Skeletal muscle cell (primary cell): Measurements from ENCODE around the gene TBL1Y.
"Not testable (repeated sequence)": the region's sequence is repeated elsewhere in the genome, so short reads cannot be mapped to it uniquely, and the experiment has no call there.

Experiments
- DNase-seq: peaks from one replicate; pipeline ENCODE4 v3.0.0-alpha.2; 2010; ENCODE audit warnings: low read depth
- H3K4me3 ChIP-seq: 2 replicates; pipeline ENCODE4 v1.5.1; 2011; ENCODE audit warnings: low read depth, mild to moderate bottlenecking, control low read depth, low read length, moderate library complexity

The TBL1Y gene

DNA sequence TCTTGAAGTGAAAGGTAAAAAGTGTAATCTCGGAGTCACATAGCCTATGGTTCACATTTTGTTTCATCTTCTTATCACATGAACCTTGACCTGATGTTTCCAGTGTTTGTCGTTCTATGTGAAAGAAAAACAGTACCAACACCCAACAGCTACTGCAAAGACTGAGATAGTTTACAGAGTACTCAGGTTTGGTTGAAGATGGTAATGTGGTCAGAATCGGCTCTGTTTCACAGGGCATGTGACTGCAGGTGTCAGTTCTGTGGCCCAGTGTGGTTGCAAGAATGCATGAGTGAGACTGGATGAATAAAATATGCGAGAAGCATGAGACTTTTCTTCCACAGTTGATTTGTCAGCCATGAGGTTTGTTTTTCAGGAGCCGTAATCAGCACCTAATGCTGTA, 130.2 kb downstream of the TBL1Y start:
- no peak for DNase-seq
- H3K4me3 ChIP-seq, result no peak overlapping the region

DNA sequence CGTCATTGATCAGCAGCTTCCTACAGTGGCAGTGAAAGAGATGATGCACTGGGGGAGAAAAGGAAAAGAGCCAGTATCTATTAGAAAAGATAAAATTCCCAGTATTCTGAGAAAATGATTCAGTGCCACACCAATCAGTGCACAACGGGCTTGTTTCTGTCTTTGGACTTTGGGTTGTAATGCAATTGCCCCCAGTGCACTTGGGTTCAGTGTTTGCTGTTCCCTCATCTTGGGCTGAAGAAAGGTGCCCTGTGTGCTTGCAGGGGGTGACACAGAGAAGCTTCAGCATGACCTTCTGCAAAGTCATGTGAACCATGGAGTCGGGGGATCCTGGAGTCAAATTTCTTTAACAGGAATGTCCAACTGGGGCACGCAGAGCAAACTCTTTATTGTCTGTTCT, 131.5 kb downstream of the TBL1Y start:
- H3K4me3 ChIP-seq, result no peak overlapping the region
- no peak for DNase-seq

DNA sequence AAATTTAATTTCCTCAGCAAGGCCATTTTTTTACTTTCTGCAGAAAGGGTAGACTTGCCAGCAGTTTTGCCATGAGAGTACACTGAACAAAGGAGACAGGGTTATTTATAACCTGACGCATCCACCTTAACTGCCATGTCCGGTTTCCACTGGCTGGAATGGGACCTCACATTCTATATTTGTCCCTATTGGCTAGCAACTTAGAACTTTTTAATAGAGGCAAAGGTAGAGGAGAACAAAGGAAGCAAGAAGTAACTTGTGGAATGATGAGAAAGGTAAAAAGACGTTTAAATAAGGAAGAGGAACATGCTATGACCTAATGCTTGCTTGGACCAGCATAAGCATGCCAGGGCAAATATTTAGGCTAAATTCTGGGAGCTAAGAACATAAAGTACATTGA, 142.0 kb downstream of the TBL1Y start:
- DNase-seq, H3K4me3 ChIP-seq: not testable (repeated sequence)

- no peak overlapping the region for H3K4me3 ChIP-seq
- no peak for DNase-seq
Measured at GRCh38 chrY:7056886-7057285, 146.4 kb downstream of the TBL1Y start.

DNA sequence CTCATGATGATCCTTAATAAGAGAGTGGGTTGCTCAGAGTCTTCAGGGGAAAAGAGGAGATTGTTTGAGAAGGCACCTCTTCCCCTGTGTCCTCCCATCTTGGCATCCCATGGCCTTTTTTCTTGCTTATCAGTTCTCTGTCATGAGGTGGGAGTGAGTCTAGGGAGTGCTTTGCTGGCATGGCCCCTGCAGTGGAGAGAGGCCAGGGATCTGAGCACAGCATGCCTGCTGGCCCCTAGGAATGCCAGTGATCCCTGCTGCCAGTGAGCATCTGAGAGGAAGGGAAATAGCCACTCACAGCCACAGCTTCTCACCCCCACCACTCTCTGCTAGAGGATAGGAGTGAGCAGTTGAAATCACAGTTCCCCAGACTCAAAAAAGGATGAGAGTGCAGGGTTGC, 168.2 kb downstream of the TBL1Y start:
- H3K4me3 ChIP-seq, result no peak overlapping the region
- no peak for DNase-seq

DNA sequence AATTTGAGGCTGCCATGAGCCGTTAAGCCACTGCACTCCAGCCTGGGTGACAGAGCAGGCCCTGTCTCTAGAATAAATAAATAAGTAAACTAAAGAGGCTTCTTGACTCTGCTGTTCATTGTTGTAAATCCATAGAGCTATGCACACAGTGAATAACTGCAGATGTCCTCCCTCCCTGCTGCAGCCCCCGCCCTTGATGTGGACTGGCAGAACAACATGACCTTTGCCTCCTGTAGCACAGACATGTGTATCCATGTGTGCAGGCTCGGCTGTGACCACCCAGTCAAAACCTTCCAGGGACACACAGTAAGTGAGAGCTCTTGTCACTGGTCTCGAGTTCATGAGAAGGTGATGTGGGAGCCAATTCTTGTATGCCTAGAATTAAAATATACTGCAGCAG, 170.1 kb downstream of the TBL1Y start:
- not testable (repeated sequence) for DNase-seq, H3K4me3 ChIP-seq

DNA sequence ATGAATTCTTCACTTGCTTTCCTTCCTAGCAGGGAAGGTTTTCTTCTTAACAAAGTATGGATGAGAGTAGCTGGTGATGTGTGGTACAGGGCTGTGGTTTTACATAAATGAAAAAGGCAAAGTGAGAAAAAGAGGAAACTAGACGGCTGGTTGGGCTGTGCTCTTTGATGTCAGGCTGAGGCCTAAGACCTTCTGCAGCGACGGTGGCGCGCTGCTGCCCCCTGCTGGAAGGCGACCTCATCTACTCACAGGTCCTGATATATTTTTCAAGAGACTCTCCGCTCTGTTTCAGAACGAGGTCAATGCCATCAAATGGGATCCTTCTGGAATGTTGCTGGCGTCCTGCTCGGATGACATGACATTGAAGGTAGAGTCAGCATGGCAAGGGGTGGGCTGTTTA, 175.1 kb downstream of the TBL1Y start:
- H3K4me3 ChIP-seq, result no peak overlapping the region
- no peak for DNase-seq

DNA sequence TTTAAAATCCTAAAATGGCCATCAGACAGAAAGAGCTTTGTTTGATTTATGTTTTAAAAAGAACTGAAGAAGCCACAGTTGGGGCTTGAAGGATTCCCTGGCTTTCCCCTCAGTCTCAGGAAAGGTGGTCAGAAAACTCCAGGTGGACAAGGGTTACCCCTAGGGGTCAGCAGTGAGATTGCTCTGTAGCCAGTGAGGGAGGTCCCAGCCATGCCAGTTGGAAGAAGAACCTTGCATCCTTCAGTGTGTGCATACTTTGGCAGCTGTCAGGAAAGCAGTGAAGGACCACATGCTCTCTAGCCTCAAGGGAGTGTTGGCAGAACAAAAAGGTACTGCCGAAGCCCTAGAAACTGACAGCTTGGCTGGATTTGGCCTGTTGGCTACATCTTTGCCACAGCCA, 182.3 kb downstream of the TBL1Y start:
- H3K4me3 ChIP-seq, result no peak overlapping the region
- DNase-seq, result no peak

GRCh38 chrY:7094365-7094764, 183.9 kb downstream of the TBL1Y start:
- H3K4me3 ChIP-seq, result no peak overlapping the region
- DNase-seq, result no peak

DNA sequence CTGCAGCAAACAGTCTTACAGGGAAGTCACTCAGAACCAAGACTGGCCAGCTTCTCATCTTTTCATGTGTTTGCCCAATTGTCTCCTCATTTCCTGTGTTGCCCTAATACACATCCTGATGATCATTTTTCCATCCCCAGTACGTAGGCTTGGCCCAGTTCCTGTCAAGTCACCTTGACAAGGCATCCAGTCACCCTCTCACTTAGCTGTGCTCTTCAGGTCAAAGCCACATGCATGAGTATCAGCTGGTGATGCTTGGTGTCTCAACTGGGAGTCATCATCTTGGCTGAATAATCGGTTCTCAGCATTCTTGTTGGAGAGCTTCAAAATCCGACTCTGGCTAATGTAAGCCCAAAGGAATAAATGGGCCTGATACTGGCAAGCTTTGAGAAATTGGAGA, 186.5 kb downstream of the TBL1Y start:
- DNase-seq, result no peak
- H3K4me3 ChIP-seq, result no peak overlapping the region

DNA sequence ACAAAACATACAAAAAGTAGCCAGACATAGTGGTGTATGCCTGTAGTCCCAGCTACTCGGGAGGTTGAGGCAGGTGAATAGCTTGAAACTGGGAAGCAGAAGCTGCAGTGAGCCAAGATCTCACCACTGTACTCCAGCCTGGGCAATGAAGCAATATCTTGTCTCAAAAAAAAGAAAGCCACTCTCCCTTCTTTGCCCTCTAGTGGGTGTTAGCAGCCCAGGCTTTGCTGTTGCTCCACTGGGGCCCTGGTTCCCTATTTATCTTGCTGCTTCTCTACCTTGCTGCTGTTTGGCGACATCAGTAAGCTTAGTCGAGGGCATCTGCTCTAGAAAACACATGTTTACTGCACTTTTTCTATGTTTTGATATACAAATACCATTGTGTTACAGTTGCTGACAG, 189.2 kb downstream of the TBL1Y start:
- no peak for DNase-seq

DNA sequence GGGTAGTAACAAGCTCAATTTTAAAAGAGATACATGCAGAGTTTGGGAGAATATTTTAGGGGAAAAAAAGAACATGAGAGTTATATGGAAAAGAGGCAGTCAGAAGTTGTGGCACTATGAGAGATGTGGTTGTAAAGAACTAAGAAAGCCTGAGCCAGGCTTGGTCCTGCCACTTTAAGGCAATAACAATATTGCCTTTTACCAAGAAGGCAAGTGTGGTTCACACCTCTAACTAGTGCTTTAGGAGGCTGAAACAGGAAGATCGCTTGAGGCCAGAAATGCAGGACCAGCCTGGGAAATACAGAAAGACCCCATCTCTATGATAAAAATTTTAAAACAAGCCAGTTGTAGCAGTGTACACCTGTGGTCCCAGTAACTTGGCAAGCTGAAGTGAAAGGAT, 192.2 kb downstream of the TBL1Y start:
- DNase-seq, result no peak
- H3K4me3 ChIP-seq, result no peak overlapping the region

More for the DNA sequence above, 189.2 kb downstream of the TBL1Y start:
- no peak overlapping the region for H3K4me3 ChIP-seq

GRCh38 chrY:7107179-7107578, 196.7 kb downstream of the TBL1Y start:
- H3K4me3 ChIP-seq, result no peak overlapping the region
- no peak for DNase-seq

DNA sequence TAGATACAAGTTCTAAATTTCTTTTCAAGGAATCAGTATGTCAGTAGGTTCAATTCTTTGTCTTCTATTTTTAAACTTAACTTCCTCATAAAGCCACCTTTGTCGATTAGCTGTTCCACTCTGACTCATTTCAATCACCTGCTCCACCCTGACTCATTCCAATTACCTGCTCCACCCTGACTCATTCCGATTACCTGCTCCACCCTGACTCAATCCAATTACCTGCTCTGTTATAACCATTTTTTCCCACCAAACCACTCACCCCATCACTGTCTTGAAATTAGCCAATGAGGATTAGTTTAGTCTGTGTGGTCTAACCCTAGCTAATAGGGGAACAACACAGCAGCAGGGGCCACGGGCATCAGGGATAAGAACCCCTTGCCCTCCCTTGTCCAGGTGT, 199.6 kb downstream of the TBL1Y start:
- no peak overlapping the region for H3K4me3 ChIP-seq
- DNase-seq, result no peak

DNA sequence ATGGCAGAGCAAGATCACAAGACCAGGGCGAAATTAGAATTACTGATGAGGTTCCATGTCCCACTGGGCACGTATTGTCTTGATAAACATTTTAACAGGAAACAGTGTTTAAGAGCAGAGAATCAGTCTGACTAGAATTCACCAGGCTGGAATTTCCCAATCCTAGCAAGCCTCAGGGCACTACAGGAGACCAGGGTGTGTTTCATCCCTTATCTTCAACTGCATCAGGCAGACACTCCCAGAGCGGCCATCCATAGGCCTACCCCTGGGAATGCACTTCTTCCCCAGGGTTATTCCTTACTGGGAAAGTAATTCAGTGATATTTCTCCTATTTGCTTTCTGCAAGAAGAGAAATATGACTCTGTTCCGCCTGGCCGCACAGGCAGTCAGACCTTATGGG, 205.4 kb downstream of the TBL1Y start:
- H3K4me3 ChIP-seq, result no peak overlapping the region
- no peak for DNase-seq

- DNase-seq, result no peak
- no peak overlapping the region for H3K4me3 ChIP-seq
Measured at GRCh38 chrY:7122202-7122601, 211.7 kb downstream of the TBL1Y start.

- DNase-seq, result no peak
- H3K4me3 ChIP-seq, result no peak overlapping the region
Measured at GRCh38 chrY:7125136-7126056, 214.9 kb downstream of the TBL1Y start.

- no peak overlapping the region for H3K4me3 ChIP-seq
- no peak for DNase-seq
Measured at GRCh38 chrY:7128211-7128610, 217.7 kb downstream of the TBL1Y start.
